Duodenal mucosa (tissue), 2 donors: Measurements from ENCODE around the gene CFH.

Experiments used
- H3K27ac ChIP-seq: one replicate; pipeline ENCODE4 v1.7.0; 2013; ENCODE audit warnings: low read depth, low read length
- H3K27me3 ChIP-seq, 2 donors: one replicate each; pipeline ENCODE4 v1.7.0; 2013; ENCODE audit warnings: low read length in 2 of 2, control low read depth in 1 of 2; ENCODE audit not compliant: insufficient read depth in 2 of 2, control insufficient read depth in 1 of 2
- H3K36me3 ChIP-seq, 2 donors: one replicate each; pipeline ENCODE4 v1.7.0; 2013; ENCODE audit warnings: low read length in 2 of 2, control low read depth in 1 of 2; ENCODE audit not compliant: insufficient read depth in 2 of 2, control insufficient read depth in 1 of 2
- H3K4me1 ChIP-seq, 2 donors: one replicate each; pipeline ENCODE4 v1.7.0; 2013; ENCODE audit warnings: low read length in 2 of 2, control low read depth in 1 of 2; ENCODE audit not compliant: insufficient read depth in 2 of 2, control insufficient read depth in 1 of 2
- H3K4me3 ChIP-seq, 2 donors: one replicate each; pipeline ENCODE4 v1.7.0; 2013; ENCODE audit warnings: low read length in 2 of 2, low read depth in 1 of 2
- H3K9ac ChIP-seq, 2 donors: one replicate each; pipeline ENCODE4 v1.7.0; 2013; ENCODE audit warnings: low read length in 2 of 2, low read depth in 1 of 2
- H3K9me3 ChIP-seq, 2 donors: one replicate each; pipeline ENCODE4 v1.7.0; 2013; ENCODE audit warnings: low read length in 2 of 2, control low read depth in 1 of 2; ENCODE audit not compliant: control insufficient read depth in 1 of 2

Gene CFH

DNA sequence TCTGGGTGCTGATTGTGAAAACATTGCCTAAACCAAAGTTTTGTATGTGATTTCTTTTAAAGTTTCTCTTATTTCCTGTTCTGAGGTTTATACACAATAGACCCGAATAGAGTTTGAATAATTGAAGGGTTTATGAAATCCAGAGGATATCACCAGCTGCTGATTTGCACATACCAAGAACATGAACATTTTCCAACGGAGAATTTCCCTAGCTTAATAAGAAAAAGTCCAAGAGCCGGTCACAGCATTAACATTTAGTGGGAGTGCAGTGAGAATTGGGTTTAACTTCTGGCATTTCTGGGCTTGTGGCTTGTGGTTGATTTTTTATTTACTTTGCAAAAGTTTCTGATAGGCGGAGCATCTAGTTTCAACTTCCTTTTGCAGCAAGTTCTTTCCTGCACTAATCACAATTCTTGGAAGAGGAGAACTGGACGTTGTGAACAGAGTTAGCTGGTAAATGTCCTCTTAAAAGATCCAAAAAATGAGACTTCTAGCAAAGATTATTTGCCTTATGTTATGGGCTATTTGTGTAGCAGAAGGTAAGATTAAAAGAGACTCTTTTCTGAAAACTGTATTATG, at the start of gene CFH:
TSS of gene CFH (plus strand) at position 407 of the 579 bp plus-strand sequence. CDS start at position 482, 75 bp downstream.
- H3K4me3 ChIP-seq: peak within 1 kb of the TSS in 1 of 2 donors; percentile 34
- no peak within 1 kb of the TSS for H3K27ac ChIP-seq
- peaks cover 0 to 2% of the 10 kb centered on the region in 2 donors for H3K4me1 ChIP-seq
- no peaks in the 10 kb centered on the region for H3K36me3 ChIP-seq
- H3K9ac ChIP-seq: peak within 1 kb of the TSS in 1 of 2 donors; percentile 9
- H3K27me3 ChIP-seq: no peaks in the 10 kb centered on the region
- H3K9me3 ChIP-seq: no peaks in the 10 kb centered on the region

DNA sequence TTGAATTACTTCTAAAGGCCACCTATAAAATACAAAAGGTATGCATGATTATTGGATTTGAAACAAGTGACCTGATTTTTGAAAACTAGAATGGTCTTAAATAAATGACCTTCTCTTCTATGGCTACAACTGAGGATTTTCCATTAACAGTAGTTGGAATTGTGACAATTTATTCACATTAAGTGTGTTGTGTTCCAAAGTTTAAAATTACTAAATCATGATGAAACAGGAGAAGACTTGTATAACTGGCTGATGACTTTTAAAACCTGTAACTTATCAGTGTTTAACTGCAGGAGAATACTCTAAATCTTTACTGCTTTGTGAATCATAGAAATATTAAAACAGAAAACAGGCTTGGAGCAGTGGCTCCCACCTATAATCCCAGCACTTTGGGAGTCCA, 48.2 kb upstream of the CFH start:
- peaks cover 3 to 7% of the 10 kb centered on the region in 2 donors for H3K27me3 ChIP-seq
- no peaks in the 10 kb centered on the region for H3K4me1 ChIP-seq
- no peaks in the 10 kb centered on the region for H3K36me3 ChIP-seq
- H3K4me3 ChIP-seq: no peak overlapping the region
- H3K27ac ChIP-seq: no peak overlapping the region
- no peaks in the 10 kb centered on the region for H3K9me3 ChIP-seq
- no peak overlapping the region for H3K9ac ChIP-seq

- no peaks in the 10 kb centered on the region for H3K36me3 ChIP-seq
- no peaks in the 10 kb centered on the region for H3K9me3 ChIP-seq
- H3K9ac ChIP-seq: peak overlapping the region; percentile 5 to 6
- H3K4me3 ChIP-seq: peak overlapping the region; percentile 56 to 58
- no peaks in the 10 kb centered on the region for H3K4me1 ChIP-seq
- peak overlapping the region; percentile 14 for H3K27ac ChIP-seq
- H3K27me3 ChIP-seq: peaks cover 9% of the 10 kb centered on the region in 2 donors
Observed at GRCh38 chr1:196607981-196608380, 43.9 kb upstream of the CFH start.

DNA sequence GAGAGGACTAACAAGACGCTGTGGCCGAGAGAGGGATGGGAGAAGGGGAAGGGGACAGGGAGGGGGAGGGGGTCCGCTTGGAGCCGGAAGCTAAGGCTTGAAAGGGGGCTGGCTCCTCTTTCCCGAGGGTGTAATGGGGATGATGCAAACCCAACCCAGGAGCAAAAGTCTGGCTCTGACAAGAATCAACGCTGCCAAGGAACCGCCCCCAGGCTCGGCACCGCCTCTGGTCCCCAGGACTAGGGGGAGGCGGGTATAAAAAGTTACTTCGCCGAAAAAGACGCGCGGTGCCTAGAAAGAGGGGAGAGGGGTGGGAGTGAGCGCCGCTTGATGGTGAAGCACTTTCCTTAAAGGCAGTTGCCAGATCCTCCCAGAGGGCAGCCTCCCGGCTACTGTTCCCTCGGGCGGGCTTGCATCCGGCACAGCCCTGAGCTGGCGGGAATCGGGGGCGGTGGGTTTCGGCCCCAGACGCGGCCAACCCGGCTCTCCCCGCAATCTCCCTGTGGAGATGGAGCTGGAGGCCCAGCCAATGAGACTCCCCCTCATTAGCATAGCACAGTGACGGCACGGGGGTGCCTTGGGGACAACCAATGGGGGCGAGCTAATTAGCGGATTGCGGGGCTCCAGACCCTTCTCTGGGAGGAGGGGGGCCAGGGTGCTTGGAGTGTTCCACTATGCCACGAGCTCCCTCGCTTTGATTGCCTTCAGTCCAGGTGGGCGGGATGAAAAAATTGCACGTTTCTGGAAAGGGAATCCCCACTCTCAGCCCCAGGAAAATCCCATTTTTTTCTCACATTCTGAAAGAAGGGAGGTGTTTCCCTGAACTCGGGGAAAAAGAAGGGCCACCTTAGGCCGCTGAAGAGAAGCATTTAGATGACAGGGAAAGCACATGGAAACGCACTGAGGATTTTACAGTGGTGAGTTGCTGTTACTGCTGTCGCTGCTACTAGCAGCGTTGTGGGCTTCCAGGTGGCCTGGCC, 43.2 kb upstream of the CFH start, which contains the start of gene KCNT2:
TSS of gene KCNT2 (minus strand) at position 51 of the 980 bp plus-strand sequence. CDS start 131 bp downstream, outside the sequence.
- Histone ChIP-seq H3K36me3 (no peaks in the 10 kb centered on the region), H3K9ac (peak within 1 kb of the TSS; percentile 5 to 6), H3K9me3 (no peaks in the 10 kb centered on the region), H3K27me3 (peaks cover 9% of the 10 kb centered on the region in 2 donors), H3K27ac (peak within 1 kb of the TSS; percentile 14), H3K4me3 (peak within 1 kb of the TSS; percentile 56 to 58), H3K4me1 (no peaks in the 10 kb centered on the region)

- H3K4me3 ChIP-seq: peak overlapping the region in 1 of 2 donors; percentile 56
Observed at GRCh38 chr1:196609370-196609737, 42.5 kb upstream of the CFH start.

GRCh38 chr1:196611873-196612272, 40.0 kb upstream of the CFH start:
- Histone ChIP-seq H3K27ac (no peak overlapping the region), H3K4me1 (no peaks in the 10 kb centered on the region), H3K9me3 (no peaks in the 10 kb centered on the region), H3K4me3 (no peak overlapping the region), H3K9ac (no peak overlapping the region), H3K27me3 (peaks cover 9% of the 10 kb centered on the region in 2 donors), H3K36me3 (no peaks in the 10 kb centered on the region)

More at GRCh38 chr1:196609370-196609737, 42.5 kb upstream of the CFH start:
- H3K27me3 ChIP-seq: peaks cover 9% of the 10 kb centered on the region in 2 donors
- H3K27ac ChIP-seq: no peak overlapping the region
- no peak overlapping the region for H3K9ac ChIP-seq
- no peaks in the 10 kb centered on the region for H3K36me3 ChIP-seq
- no peaks in the 10 kb centered on the region for H3K4me1 ChIP-seq
- no peaks in the 10 kb centered on the region for H3K9me3 ChIP-seq

- no peaks in the 10 kb centered on the region for H3K9me3 ChIP-seq
- H3K36me3 ChIP-seq: no peaks in the 10 kb centered on the region
- no peaks in the 10 kb centered on the region for H3K4me1 ChIP-seq
- no peak overlapping the region for H3K27ac ChIP-seq
- H3K27me3 ChIP-seq: no peaks in the 10 kb centered on the region
- no peak overlapping the region for H3K4me3 ChIP-seq
- H3K9ac ChIP-seq: no peak overlapping the region
Observed at GRCh38 chr1:196619721-196620120, 32.1 kb upstream of the CFH start.

- Histone ChIP-seq H3K4me1 (no peaks in the 10 kb centered on the region), H3K36me3 (no peaks in the 10 kb centered on the region), H3K9ac (no peak overlapping the region), H3K9me3 (no peaks in the 10 kb centered on the region), H3K27me3 (no peaks in the 10 kb centered on the region), H3K27ac (no peak overlapping the region), H3K4me3 (no peak overlapping the region)
Observed at GRCh38 chr1:196623079-196623478, 28.8 kb upstream of the CFH start.

DNA sequence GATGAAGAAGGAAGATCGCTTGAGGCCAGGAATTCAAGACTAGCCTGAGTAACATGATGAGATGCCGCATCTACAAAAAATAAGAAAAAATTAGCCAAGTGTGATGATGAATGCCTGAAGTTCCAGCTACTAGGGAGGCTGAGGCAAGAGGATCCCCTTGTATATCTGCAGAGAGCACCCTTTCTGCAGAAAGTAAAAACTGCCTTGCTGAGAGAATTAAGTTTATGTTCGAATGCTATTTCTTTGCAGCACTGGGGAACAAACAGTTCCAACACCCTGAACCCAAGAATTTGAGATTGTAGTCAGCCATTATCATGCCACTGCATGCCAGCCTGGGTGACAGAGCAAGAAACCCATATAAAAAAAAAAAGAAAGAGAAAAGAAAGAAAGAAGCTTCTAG, 23.0 kb upstream of the CFH start:
- Histone ChIP-seq H3K27me3 (no peaks in the 10 kb centered on the region), H3K4me1 (no peaks in the 10 kb centered on the region), H3K4me3 (no peak overlapping the region), H3K9ac (no peak overlapping the region), H3K9me3 (peaks cover 0 to 6% of the 10 kb centered on the region in 2 donors), H3K36me3 (no peaks in the 10 kb centered on the region), H3K27ac (no peak overlapping the region)

DNA sequence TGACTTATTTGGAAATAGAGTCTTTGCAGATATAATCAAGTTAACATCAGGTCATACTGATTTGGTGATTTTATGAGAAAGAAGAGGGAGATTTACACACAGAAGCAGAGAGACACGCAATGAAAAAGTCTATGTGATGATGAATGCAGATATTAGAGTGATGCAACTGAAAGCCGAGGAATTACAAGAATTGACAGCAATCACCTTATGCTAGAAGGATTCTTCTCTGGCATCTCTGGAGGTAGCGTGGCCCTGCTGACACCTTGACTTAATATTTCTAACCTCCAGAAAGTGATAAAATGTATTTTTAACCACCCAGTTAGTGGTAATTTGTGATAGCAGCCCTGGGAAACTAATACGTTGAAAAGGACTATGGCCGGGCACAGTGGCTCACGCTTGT, 14.2 kb upstream of the CFH start:
- Histone ChIP-seq H3K9ac (no peak overlapping the region), H3K4me1 (no peaks in the 10 kb centered on the region), H3K4me3 (no peak overlapping the region), H3K27me3 (no peaks in the 10 kb centered on the region), H3K27ac (no peak overlapping the region), H3K36me3 (no peaks in the 10 kb centered on the region), H3K9me3 (no peaks in the 10 kb centered on the region)
